Muscle layer of duodenum (tissue), 2 donors: ENCODE measurements around the gene PTGES2.
"Not testable (repeated sequence)": the region's sequence is repeated elsewhere in the genome, so short reads cannot be mapped to it uniquely, and the experiment has no call there.

Experiments
- H3K27ac ChIP-seq: one replicate; pipeline ENCODE4 v1.7.0; 2013; ENCODE audit warnings: mild to moderate bottlenecking, low read length
- H3K27me3 ChIP-seq: one replicate; pipeline ENCODE4 v1.7.0; 2013; ENCODE audit warnings: low read depth, mild to moderate bottlenecking, control low read depth, low read length
- H3K36me3 ChIP-seq, 2 donors: one replicate each; pipeline ENCODE4 v1.7.0; 2013; ENCODE audit warnings: low read length in 2 of 2, control low read depth in 1 of 2, mild to moderate bottlenecking in 1 of 2; ENCODE audit not compliant: insufficient read depth in 2 of 2, control insufficient read depth in 1 of 2
- H3K4me1 ChIP-seq, 2 donors: one replicate each; pipeline ENCODE4 v1.7.0; 2013; ENCODE audit warnings: low read length in 2 of 2, mild to moderate bottlenecking in 2 of 2, control low read depth in 1 of 2, moderate library complexity in 1 of 2; ENCODE audit not compliant: insufficient read depth in 2 of 2, control insufficient read depth in 1 of 2
- H3K4me3 ChIP-seq, 2 donors: one replicate each; pipeline ENCODE4 v1.7.0; 2013; ENCODE audit warnings: low read length in 2 of 2, low read depth in 1 of 2, mild to moderate bottlenecking in 1 of 2
- H3K9me3 ChIP-seq, 2 donors: one replicate each; pipeline ENCODE4 v1.7.0; 2013; ENCODE audit warnings: low read length in 2 of 2, control low read depth in 1 of 2, mild to moderate bottlenecking in 1 of 2; ENCODE audit not compliant: control insufficient read depth in 1 of 2
- donor health status: healthy.

The PTGES2 gene

DNA sequence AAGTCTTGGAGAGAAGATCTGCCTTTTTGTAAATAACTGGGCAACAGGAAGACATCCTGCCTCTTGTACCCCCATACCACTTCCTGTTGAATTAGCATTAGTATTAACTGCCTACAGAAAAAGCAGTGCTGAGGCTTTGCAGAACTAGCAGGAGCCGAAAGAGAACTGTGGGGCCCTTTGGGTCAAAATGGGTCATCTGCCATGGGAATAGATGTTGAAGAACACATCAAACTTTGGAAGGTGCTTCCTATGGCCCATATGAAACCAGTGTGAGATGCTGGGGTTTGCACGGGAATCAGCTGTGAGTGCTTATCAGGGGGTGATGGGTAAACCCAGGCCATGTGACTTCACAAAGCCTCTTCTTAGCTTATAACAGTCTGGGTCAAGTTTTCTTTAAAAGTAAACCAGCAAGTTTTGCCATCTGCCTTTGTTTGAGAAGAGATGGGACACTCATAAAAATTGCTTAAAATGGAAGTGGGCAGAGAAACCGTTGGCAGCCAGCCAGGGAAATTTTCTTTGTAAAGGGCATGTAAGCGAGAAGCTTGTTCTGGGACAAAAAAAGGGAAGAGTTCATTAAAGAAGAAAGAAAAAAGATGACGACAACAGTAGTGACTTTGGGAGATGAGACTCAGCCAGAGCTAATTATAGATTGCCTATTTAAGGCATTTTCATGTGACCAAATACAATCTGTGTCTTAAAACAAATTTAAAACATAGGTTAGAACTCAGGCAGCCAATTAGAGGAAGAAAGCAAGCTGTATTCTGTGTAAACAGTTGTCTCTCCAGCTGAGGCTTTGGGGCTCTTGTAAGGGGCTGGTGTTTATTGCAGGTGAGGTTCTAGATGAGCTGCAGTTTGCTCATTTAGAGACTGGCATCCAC lies 55.1 kb downstream of the PTGES2 start:
- H3K27ac ChIP-seq: peak overlapping the region; percentile 90
- H3K4me3 ChIP-seq: peak overlapping the region; percentile 35 to 45
- H3K9me3 ChIP-seq: no peaks in the 10 kb centered on the region
- no peaks in the 10 kb centered on the region for H3K27me3 ChIP-seq
- peaks cover 0 to 8% of the 10 kb centered on the region in 2 donors for H3K36me3 ChIP-seq
- H3K4me1 ChIP-seq: peaks cover 17 to 38% of the 10 kb centered on the region in 2 donors

DNA sequence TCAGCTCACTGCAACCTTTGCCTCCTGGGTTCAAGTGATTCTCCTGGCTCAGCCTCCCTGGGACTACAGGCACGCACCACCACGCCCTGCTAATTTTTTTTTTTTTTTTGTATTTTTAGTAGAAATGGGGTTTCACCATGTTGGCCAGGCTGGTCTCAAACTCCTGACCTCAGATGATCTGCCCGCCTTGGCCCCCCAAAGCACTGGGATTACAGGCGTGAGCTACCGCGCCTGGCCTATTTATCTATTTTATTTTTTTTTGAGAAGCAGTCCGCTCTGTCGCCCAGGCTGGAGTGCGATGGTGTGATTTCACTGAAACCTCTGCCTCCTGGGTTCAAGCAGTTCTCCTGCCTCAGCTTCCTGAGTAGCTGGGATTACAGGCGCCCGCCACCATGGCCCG lies 56.1 kb downstream of the PTGES2 start:
- not testable (repeated sequence) for H3K36me3 ChIP-seq, H3K9me3 ChIP-seq, H3K4me3 ChIP-seq, H3K27me3 ChIP-seq
- Histone ChIP-seq H3K27ac (peak overlapping the region; percentile 90), H3K4me1 (peaks cover 17 to 43% of the 10 kb centered on the region in 2 donors)

DNA sequence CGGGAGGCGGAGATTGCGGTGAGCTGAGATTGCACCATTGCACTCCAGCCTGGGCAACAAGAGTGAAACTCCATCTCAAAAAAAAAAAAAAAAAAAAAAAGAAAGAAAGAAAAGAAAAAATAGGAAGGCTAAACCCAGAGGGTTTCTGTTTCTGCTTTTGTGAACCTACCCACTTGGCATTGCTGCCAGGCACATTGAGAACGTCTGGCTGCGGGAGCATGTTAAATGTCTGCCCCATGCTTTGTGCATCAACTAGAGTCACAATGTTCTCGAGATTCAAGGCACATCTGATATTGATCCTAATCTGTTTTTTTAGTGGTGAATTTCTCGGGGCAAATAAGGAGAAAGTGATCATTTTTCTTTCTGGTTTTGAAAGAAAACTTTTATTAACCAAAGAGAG lies 56.7 kb downstream of the PTGES2 start:
- peaks cover 0 to 9% of the 10 kb centered on the region in 2 donors for H3K36me3 ChIP-seq
- H3K9me3 ChIP-seq: no peaks in the 10 kb centered on the region
- H3K4me3 ChIP-seq: no peak overlapping the region
- H3K27me3 ChIP-seq: no peaks in the 10 kb centered on the region
- H3K27ac ChIP-seq: no peak overlapping the region
- peaks cover 23 to 49% of the 10 kb centered on the region in 2 donors for H3K4me1 ChIP-seq
